ENCODE data around the gene PRDM16. TPM values are rescaled to one million over a fixed set of nuclear protein-coding genes. Genes with fewer than 3 reads are reported as not detected.

PRDM16 gene
- polyA plus RNA-seq, 1 donor from 2014 or later: not detected

GRCh38 chr1:3117879-3118278 is 48.9 kb downstream of the PRDM16 start:
- H3K36me3 Mint-ChIP-seq: no peaks in the 10 kb centered on the region
- H3K4me3 Mint-ChIP-seq: no peak overlapping the region
- no peak overlapping the region for H3K27ac Mint-ChIP-seq
- H3K9me3 Mint-ChIP-seq: no peaks in the 10 kb centered on the region
- H3K4me1 Mint-ChIP-seq: peaks cover 0 to 3% (median 0%) of the 10 kb centered on the region in 3 donors
- H3K27me3 Mint-ChIP-seq: no peaks in the 10 kb centered on the region

DNA sequence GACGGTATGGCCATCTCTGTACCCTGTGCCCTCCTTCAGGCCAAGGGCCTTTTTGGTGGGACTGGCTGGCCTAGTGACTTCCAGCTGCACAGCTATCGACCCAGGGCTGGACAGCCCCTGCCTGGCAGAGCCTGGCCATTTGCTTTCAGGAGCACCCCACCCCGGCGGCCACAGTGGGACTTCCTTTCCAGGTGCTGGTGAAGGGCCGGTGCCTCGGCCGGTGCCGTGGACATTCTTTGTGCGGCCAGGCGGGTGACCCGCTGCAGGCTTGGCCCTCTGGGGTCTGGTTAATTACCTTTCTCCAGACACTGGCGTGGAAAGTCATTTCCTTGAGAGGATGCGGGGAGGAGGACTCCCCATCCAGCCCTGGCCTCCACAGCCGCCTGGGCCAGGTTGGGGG is 50.1 kb downstream of the PRDM16 start:
- Mint-ChIP-seq H3K9me3 (no peaks in the 10 kb centered on the region), H3K36me3 (no peaks in the 10 kb centered on the region), H3K4me1 (peaks cover 0 to 3% (median 0%) of the 10 kb centered on the region in 3 donors), H3K27ac (no peak overlapping the region), H3K4me3 (no peak overlapping the region), H3K27me3 (no peaks in the 10 kb centered on the region)

DNA sequence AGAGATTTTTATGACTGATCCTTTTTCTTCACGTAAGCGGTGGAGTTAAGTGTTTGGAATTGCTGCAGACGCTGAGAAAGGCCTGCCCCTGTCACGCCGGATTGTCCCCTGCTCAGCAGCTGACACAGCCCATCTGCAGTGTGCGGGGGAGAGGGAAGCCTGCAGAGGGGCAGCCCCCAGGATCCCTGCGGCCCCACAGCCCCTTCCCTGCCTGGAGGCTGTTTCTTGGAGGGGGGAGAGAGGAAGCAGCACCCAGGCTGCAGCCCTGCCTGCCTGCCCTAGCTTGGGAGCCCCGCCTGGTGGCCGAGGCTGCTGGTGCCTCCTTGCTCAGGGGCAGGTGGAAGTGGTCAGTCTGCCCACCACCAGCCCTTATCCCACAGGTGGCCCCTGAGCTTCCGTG is 50.7 kb downstream of the PRDM16 start:
- Mint-ChIP-seq H3K27me3 (no peaks in the 10 kb centered on the region), H3K9me3 (no peaks in the 10 kb centered on the region), H3K4me3 (no peak overlapping the region), H3K36me3 (no peaks in the 10 kb centered on the region), H3K4me1 (peaks cover 0 to 3% (median 0%) of the 10 kb centered on the region in 3 donors), H3K27ac (no peak overlapping the region)

- H3K27ac Mint-ChIP-seq: no peak overlapping the region
- no peak overlapping the region for H3K4me3 Mint-ChIP-seq
- H3K27me3 Mint-ChIP-seq: no peaks in the 10 kb centered on the region
- H3K9me3 Mint-ChIP-seq: no peaks in the 10 kb centered on the region
- H3K4me1 Mint-ChIP-seq: peaks cover 0 to 1% (median 0%) of the 10 kb centered on the region in 3 donors
- no peaks in the 10 kb centered on the region for H3K36me3 Mint-ChIP-seq
These were observed 51.1 kb downstream of the PRDM16 start for GRCh38 chr1:3120140-3120539.

- Mint-ChIP-seq H3K9me3 (no peaks in the 10 kb centered on the region), H3K27ac (no peak overlapping the region), H3K4me1 (no peaks in the 10 kb centered on the region), H3K36me3 (no peaks in the 10 kb centered on the region), H3K27me3 (no peaks in the 10 kb centered on the region), H3K4me3 (no peak overlapping the region)
These were observed 52.0 kb downstream of the PRDM16 start for GRCh38 chr1:3120994-3121393.

DNA sequence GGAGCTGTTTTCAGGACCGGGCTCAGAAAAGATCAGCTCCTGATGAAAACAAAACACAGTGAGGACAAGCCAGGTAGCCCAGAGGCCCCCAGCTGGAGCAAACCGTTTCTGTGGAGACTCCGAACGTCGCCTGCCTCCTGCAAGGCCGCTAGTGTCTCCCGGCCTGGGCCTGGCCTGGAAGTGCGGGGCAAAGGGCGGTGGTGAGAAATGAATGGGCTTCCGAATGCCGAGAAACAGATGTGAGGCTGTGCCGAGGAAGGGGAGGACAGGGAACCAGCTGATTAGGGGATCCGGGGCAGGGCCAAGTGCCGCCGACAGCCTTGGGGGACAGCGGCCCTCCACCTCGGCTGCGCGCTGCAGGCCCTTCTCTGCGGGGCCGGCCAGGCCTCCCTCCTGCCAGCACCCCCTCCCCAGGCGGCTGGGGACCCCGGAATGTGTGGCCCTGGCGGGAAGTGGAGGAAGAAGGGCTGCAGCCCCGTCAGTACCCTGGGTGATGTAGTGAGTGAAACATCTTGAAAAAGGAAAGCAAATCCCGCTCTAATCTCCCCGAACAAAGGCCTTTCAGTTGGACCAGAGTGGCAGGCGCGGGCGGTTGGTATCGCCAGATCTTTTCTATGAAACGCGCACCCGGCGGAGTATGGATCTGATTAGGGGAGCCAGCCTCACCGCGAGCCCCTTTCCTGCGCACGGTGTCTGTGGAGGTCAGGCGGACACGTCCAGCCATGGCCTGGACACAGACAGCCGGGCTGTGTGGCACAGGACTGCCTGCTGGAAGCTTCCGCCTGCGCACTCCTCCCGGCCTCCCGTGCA is 52.6 kb downstream of the PRDM16 start:
- H3K27me3 Mint-ChIP-seq: no peaks in the 10 kb centered on the region
- no peaks in the 10 kb centered on the region for H3K36me3 Mint-ChIP-seq
- H3K9me3 Mint-ChIP-seq: no peaks in the 10 kb centered on the region
- H3K27ac Mint-ChIP-seq: no peak overlapping the region
- H3K4me1 Mint-ChIP-seq: no peaks in the 10 kb centered on the region
- no peak overlapping the region for H3K4me3 Mint-ChIP-seq

GRCh38 chr1:3122311-3122710 is 53.3 kb downstream of the PRDM16 start:
- Mint-ChIP-seq H3K36me3 (no peaks in the 10 kb centered on the region), H3K27me3 (no peaks in the 10 kb centered on the region), H3K27ac (no peak overlapping the region), H3K4me3 (no peak overlapping the region), H3K4me1 (no peaks in the 10 kb centered on the region), H3K9me3 (no peaks in the 10 kb centered on the region)

- no peaks in the 10 kb centered on the region for H3K36me3 Mint-ChIP-seq
- no peak overlapping the region for H3K27ac Mint-ChIP-seq
- H3K27me3 Mint-ChIP-seq: peaks cover 1% of the 10 kb centered on the region
- H3K4me3 Mint-ChIP-seq: no peak overlapping the region
- no peaks in the 10 kb centered on the region for H3K9me3 Mint-ChIP-seq
- no peaks in the 10 kb centered on the region for H3K4me1 Mint-ChIP-seq
These were observed 55.2 kb downstream of the PRDM16 start for GRCh38 chr1:3124246-3124645.

DNA sequence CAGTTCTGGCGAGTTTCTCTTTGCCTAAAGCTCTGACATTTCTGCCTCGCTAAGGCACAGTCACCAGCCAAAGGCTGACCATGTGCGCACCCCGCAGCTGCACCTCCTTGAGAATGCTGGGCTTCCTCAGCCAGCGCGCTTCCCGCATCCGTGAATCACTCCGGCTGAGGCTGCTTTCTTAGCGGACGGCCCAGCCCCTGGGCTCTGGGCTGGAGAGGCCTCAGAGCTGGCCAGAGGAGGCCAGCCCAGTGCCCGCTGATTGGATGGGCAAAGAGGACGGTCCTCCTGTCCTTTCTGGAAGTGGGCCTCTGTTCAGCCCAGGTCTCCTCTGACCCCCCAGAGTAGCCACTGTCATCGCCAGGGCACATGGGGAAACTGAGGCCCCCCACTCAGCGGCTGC is 56.1 kb downstream of the PRDM16 start:
- Mint-ChIP-seq H3K36me3 (no peaks in the 10 kb centered on the region), H3K9me3 (no peaks in the 10 kb centered on the region), H3K27ac (no peak overlapping the region), H3K27me3 (peaks cover 1% of the 10 kb centered on the region), H3K4me3 (no peak overlapping the region), H3K4me1 (no peaks in the 10 kb centered on the region)

- no peaks in the 10 kb centered on the region for H3K9me3 Mint-ChIP-seq
- no peak overlapping the region for H3K27ac Mint-ChIP-seq
- no peak overlapping the region for H3K4me3 Mint-ChIP-seq
- H3K4me1 Mint-ChIP-seq: no peaks in the 10 kb centered on the region
- H3K27me3 Mint-ChIP-seq: peaks cover 1% of the 10 kb centered on the region
- no peaks in the 10 kb centered on the region for H3K36me3 Mint-ChIP-seq
These were observed 56.8 kb downstream of the PRDM16 start for GRCh38 chr1:3125546-3126368.

DNA sequence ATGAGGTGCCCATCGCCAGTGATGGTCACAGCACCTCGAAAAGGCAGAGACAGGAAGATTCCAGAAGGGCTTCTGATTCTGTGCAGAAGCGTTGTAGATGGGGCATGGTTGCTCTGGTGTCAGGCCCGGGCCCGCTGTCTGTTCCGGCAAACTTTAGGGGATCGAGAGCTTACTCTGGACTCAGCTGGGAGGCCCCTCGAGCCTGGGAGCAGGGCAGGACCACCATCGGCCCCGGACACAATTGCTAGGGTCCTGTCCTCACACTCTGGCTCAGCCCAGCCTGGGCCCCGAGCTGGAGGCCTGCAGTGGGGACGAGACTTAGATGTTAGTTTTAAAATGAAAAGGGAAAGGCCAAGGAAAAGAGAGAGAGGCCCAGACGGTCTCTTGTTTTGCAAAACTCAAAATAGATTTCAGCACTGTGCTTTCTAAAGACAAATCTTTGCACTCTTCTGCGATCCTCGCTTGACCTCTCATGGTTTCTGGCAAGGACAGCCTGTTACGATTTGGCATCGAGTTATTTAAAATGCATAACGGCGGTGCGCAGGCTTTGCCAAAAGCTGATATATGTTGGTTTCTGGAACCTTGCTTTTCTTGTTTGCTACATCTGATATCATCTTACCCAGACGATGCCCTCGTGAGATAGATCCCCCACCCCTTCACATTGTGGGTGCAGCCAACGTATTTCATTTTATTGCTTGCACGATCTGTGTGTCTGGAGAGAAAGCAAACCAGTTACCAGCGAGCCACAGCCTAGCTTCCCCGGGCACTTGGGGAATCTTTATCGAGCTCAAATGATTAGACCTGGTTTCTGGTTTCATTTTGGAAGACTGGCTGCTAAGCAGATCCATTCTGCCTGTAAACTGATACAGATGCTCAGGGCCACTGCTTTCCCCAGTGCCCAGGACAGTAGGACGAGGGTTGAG is 58.0 kb downstream of the PRDM16 start:
- Mint-ChIP-seq H3K27me3 (peaks cover 1% of the 10 kb centered on the region), H3K4me3 (no peak overlapping the region), H3K4me1 (no peaks in the 10 kb centered on the region), H3K27ac (no peak overlapping the region), H3K36me3 (no peaks in the 10 kb centered on the region), H3K9me3 (no peaks in the 10 kb centered on the region)

GRCh38 chr1:3127738-3128137 is 58.7 kb downstream of the PRDM16 start:
- H3K4me1 Mint-ChIP-seq: no peaks in the 10 kb centered on the region
- no peaks in the 10 kb centered on the region for H3K9me3 Mint-ChIP-seq
- H3K27ac Mint-ChIP-seq: no peak overlapping the region

DNA sequence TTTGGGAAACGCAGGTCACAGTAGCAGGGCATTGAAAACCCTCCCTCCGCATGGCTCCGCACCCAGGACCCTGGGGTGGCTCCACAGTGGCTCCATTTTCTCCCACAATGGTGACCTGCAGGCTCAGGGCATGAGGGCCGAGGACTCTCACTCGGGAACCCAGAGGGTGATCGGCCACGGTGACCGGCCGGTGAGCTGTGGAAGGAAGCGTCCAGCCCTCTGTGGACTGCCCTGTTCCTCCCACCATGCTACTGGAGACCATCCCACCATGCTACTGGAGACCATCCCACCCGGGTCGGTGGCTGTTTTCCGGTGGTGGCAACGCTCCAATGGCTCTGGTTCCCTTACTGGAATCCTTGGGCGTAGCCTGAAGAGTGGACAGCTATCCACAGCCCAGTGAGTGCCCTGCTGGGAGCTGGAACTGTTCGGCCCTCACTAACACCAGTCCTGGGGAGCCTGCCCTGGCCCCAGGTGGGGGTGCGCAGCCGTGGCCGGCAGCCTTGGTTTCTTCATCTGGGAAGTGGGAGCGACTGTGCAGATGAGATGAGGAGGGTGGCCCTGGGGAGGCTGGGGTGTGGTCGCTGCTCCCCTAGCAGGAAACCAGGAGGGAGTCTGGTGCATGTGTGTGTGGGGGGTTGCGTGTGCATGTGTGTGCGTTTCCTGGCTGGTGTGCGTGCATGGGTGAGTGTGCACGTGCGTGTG is 59.6 kb downstream of the PRDM16 start:
- no peak overlapping the region for H3K27ac Mint-ChIP-seq
- no peaks in the 10 kb centered on the region for H3K4me1 Mint-ChIP-seq
- H3K9me3 Mint-ChIP-seq: no peaks in the 10 kb centered on the region
- peaks cover 3% of the 10 kb centered on the region for H3K27me3 Mint-ChIP-seq
- H3K36me3 Mint-ChIP-seq: no peaks in the 10 kb centered on the region
- no peak overlapping the region for H3K4me3 Mint-ChIP-seq

More at GRCh38 chr1:3127738-3128137, 58.7 kb downstream of the PRDM16 start:
- H3K4me3 Mint-ChIP-seq: no peak overlapping the region
- peaks cover 1% of the 10 kb centered on the region for H3K27me3 Mint-ChIP-seq
- no peaks in the 10 kb centered on the region for H3K36me3 Mint-ChIP-seq

GRCh38 chr1:3129133-3129490 is 60.1 kb downstream of the PRDM16 start:
- H3K9me3 Mint-ChIP-seq: no peaks in the 10 kb centered on the region
- no peak overlapping the region for H3K27ac Mint-ChIP-seq
- no peak overlapping the region for H3K4me3 Mint-ChIP-seq
- H3K4me1 Mint-ChIP-seq: no peaks in the 10 kb centered on the region
- peaks cover 3% of the 10 kb centered on the region for H3K27me3 Mint-ChIP-seq
- H3K36me3 Mint-ChIP-seq: no peaks in the 10 kb centered on the region

Measured in IgD-negative memory B cell (primary cell).